Measurements from ENCODE around the gene POR. TPM values are rescaled to one million over a fixed set of nuclear protein-coding genes. Genes with fewer than 3 reads are reported as not detected.

POR gene
- total and polyA plus RNA-seq, 2 of the 13 experiments (the other 11 are each of a cell fraction or from before 2014, with no cell fraction given): 145 to 266 TPM

GRCh38 chr7:75914655-75915415 lies at the start of gene POR (continued):
- TF ChIP-seq ZHX2 (IDR thresholded peaks at IDR 0.05; ENCODE audit: low read depth) (no peak), ZHX2 (CRISPR knock-in tag; IDR thresholded peaks at IDR 0.05; ENCODE audit: borderline replicate concordance) (peak; percentile 89), ATAD3A (CRISPR knock-in tag; IDR thresholded peaks at IDR 0.05) (no peak), HCFC1 (IDR thresholded peaks at IDR 0.05; ENCODE audit: low read depth, low read length) (no peak), TAF15 (IDR thresholded peaks at IDR 0.05; ENCODE audit: low read depth, low read length, poor library complexity, severe bottlenecking) (no peak), RFX5 (IDR thresholded peaks at IDR 0.05; ENCODE audit: low read depth, low read length) (peak; percentile 56), STAT6 (CRISPR knock-in tag; IDR thresholded peaks at IDR 0.05; ENCODE audit: borderline replicate concordance) (peak; percentile 93; the same call in 1 of the 2 replicates), ZSCAN25 (CRISPR knock-in tag; IDR thresholded peaks at IDR 0.05) (no peak), THAP7 (CRISPR knock-in tag; IDR thresholded peaks at IDR 0.05) (peak; percentile 86), HDAC6 (IDR thresholded peaks at IDR 0.05; ENCODE audit: low read depth, low read length) (no peak), KDM1A (CRISPR knock-in tag; IDR thresholded peaks at IDR 0.05) (0 out of 2 replicates have a peak, but pooled peaks have one; percentile 9), BORCS8-MEF2B (CRISPR knock-in tag; IDR thresholded peaks at IDR 0.05) (peak; percentile 74), ZNF713 (CRISPR knock-in tag; IDR thresholded peaks at IDR 0.05) (peak; percentile 39; the same call in 1 of the 2 replicates), TEAD3 (CRISPR knock-in tag; optimal IDR thresholded peaks at IDR 0.05; ENCODE audit: borderline replicate concordance) (peak; percentile 89), IRF2 (CRISPR knock-in tag; IDR thresholded peaks at IDR 0.05) (peak; percentile 72; the same call in 1 of the 2 replicates), MATR3 (CRISPR knock-in tag; IDR thresholded peaks at IDR 0.05) (no peak), ZNF281 (CRISPR knock-in tag; IDR thresholded peaks at IDR 0.05; ENCODE audit: borderline replicate concordance) (no peak), ZNF7 (CRISPR knock-in tag; IDR thresholded peaks at IDR 0.05) (no peak)
